GM18499 (cell line): Measurements from ENCODE around the gene CHSY1.

Experiments used
- ATAC-seq: cut with Tn5 transposase; IDR thresholded peaks from one replicate; pipeline ENCODE4 v1.9.1; 2021; ENCODE audit warnings: moderate number of reproducible peaks; ENCODE audit not compliant: insufficient read depth, unreplicated experiment

Gene CHSY1

GRCh38 chr15:101141926-101142527 is 109.8 kb downstream of the CHSY1 start:
- ATAC-seq: no peak

GRCh38 chr15:101140697-101141065 is 111.2 kb downstream of the CHSY1 start:
- no peak for ATAC-seq

- no peak for ATAC-seq
Observed at GRCh38 chr15:101139986-101140696, 111.7 kb downstream of the CHSY1 start.

GRCh38 chr15:101138913-101139880 is 112.7 kb downstream of the CHSY1 start:
- no peak for ATAC-seq

GRCh38 chr15:101138086-101138660 is 113.7 kb downstream of the CHSY1 start:
- ATAC-seq: no peak

GRCh38 chr15:101137312-101137940 is 114.4 kb downstream of the CHSY1 start:
- ATAC-seq: no peak

GRCh38 chr15:101136381-101137268 is 115.2 kb downstream of the CHSY1 start:
- no peak for ATAC-seq

GRCh38 chr15:101135532-101136166 is 116.2 kb downstream of the CHSY1 start:
- peak; percentile 50 for ATAC-seq

- no peak for ATAC-seq
Observed at GRCh38 chr15:101134780-101135179, 117.1 kb downstream of the CHSY1 start.

GRCh38 chr15:101133751-101134261 is 118.0 kb downstream of the CHSY1 start:
- no peak for ATAC-seq

- no peak for ATAC-seq
Observed at GRCh38 chr15:101133181-101133460, 118.7 kb downstream of the CHSY1 start.

GRCh38 chr15:101132390-101133180 is 119.3 kb downstream of the CHSY1 start:
- no peak for ATAC-seq

- ATAC-seq: no peak
Observed at GRCh38 chr15:101131489-101132389, 120.1 kb downstream of the CHSY1 start.

GRCh38 chr15:101129851-101130380 is 121.9 kb downstream of the CHSY1 start:
- ATAC-seq: no peak

GRCh38 chr15:101128221-101129015 is 123.4 kb downstream of the CHSY1 start:
- no peak for ATAC-seq

- ATAC-seq: peak; percentile 55
Observed at GRCh38 chr15:101127506-101128076, 124.3 kb downstream of the CHSY1 start.
